BLaER1 (cell line): ENCODE measurements around the gene MAPT.
"Not testable (repeated sequence)": the region's sequence is repeated elsewhere in the genome, so short reads cannot be mapped to it uniquely, and the experiment has no call there.

ENCODE experiments used
- H3K27ac ChIP-seq: shearing (Covaris generic); formaldehyde crosslinking; 2 replicates; pipeline ENCODE4 v1.8.1; 2022
- H3K27me3 ChIP-seq: shearing (Covaris generic); formaldehyde crosslinking; 2 replicates; pipeline ENCODE4 v1.8.1; 2022
- H3K36me3 ChIP-seq: shearing (Covaris generic); formaldehyde crosslinking; 2 replicates; pipeline ENCODE4 v1.8.1; 2022
- H3K4me1 ChIP-seq: shearing (Covaris generic); formaldehyde crosslinking; 2 replicates; pipeline ENCODE4 v1.8.1; 2022
- H3K4me2 ChIP-seq: shearing (Covaris generic); formaldehyde crosslinking; 2 replicates; pipeline ENCODE4 v1.8.1; 2022
- H3K4me3 ChIP-seq: shearing (Covaris generic); formaldehyde crosslinking; 2 replicates; pipeline ENCODE4 v1.8.1; 2022
- H3K9ac ChIP-seq: shearing (Covaris generic); formaldehyde crosslinking; 2 replicates; pipeline ENCODE4 v1.8.1; 2022
- H3K9me3 ChIP-seq: shearing (Covaris generic); formaldehyde crosslinking; 2 replicates; pipeline ENCODE4 v1.8.1; 2022
- H4K20me1 ChIP-seq: shearing (Covaris generic); formaldehyde crosslinking; 2 replicates; pipeline ENCODE4 v1.8.1; 2022
- Cebpa-rat ChIP-seq: shearing (Covaris generic); IDR thresholded peaks from 2 replicates; pipeline ENCODE4 v1.8.1; 2022

Gene MAPT

DNA sequence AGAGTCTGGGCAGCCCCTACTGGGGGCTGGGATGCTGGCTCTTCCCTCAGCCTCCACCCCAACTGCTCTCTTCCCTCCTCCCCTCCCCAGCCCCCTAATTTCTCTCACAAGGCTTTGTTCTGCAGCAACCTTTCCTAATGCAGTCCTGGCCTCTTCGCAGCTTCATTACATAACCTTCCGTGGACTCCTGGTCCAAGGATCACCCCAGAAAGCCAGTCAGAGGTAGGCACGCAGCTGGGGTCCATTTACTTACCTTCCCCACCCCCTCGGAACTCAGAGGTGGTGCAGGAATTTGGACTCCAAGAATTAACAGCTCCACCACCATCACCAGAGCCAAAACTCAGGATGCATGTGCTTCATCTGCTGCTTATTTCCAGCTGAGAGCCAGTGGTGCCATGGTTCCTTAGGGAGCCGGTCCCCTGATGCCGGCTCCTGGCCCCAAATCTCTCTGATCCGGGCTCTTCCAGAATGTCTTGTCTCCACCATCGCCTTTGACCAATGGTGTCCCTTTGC lies 40.9 kb downstream of the MAPT start:
- Histone ChIP-seq H3K27me3 (no peaks in the 10 kb centered on the region), H3K36me3 (no peaks in the 10 kb centered on the region), H3K4me3 (no peak overlapping the region), H3K4me2 (no peak overlapping the region), H4K20me1 (no peaks in the 10 kb centered on the region), H3K9ac (no peak overlapping the region), H3K27ac (no peak overlapping the region), H3K4me1 (no peaks in the 10 kb centered on the region), H3K9me3 (no peaks in the 10 kb centered on the region)
- no peak for TF ChIP-seq Cebpa-rat

DNA sequence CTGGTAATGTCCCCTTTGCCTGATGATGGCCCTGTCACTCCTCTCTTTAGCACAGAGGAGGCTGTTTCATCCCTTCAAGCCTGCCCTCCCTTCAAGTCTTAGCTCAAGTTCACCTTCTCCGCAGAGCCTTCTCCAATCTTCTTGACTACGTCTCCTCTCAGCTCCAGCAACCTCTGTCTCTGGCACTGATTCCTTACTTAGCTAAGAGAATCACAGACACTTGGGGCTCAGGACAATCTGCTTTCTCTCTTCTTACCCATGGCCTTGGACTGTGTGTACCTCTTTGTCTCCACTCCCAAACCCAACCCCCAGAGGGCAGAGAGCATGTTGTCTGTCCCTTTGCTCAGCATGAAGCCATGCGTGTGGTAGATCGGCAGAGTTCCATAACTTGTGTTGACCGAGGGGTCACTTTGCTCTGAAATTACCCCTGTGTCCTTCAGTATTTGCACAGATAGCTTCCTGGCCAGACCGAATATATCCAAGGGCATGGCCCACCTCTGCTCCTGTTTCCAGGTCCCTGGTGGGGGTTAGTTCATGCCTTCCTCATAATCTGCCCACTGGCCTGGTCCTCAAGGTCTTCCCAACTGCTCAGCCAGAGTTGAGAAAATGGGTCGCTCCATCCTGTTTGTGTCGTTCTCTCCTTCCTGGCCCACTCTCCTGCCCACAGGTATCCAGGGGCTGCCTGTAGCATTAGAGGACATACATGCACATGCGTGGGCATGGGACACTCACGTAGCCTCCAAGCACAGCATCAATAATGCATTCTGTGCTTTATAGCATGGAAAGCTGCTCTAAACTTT lies 41.6 kb downstream of the MAPT start:
- H3K9me3 ChIP-seq, result no peaks in the 10 kb centered on the region
- no peaks in the 10 kb centered on the region for H3K4me1 ChIP-seq
- no peaks in the 10 kb centered on the region for H3K36me3 ChIP-seq
- no peaks in the 10 kb centered on the region for H3K27me3 ChIP-seq
- H3K27ac ChIP-seq, result no peak overlapping the region
- no peak overlapping the region for H3K9ac ChIP-seq
- H3K4me2 ChIP-seq, result no peak overlapping the region
- H4K20me1 ChIP-seq, result no peaks in the 10 kb centered on the region
- TF ChIP-seq Cebpa-rat, result no peak
- no peak overlapping the region for H3K4me3 ChIP-seq

DNA sequence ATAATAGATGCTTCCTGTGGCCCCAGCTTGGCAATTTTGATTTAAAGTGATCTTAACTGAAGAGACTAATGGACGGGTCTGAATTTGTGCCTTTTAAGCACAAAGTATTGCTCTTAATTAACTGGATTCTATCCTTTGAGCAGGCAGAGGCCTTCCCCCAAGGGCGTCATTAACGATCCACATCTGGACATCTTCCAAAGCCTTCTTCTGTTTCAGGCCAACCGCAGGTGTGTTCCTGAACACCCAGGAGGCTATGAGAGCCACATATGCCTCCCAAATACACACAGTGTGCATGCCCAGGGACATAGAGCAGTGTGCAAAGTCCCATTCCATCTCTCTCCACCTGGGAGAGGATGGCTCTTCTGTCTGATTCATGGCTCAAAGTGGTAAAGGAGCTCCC lies 42.3 kb downstream of the MAPT start:
- H3K9me3 ChIP-seq, result no peaks in the 10 kb centered on the region
- no peak overlapping the region for H3K4me3 ChIP-seq
- no peak overlapping the region for H3K27ac ChIP-seq

DNA sequence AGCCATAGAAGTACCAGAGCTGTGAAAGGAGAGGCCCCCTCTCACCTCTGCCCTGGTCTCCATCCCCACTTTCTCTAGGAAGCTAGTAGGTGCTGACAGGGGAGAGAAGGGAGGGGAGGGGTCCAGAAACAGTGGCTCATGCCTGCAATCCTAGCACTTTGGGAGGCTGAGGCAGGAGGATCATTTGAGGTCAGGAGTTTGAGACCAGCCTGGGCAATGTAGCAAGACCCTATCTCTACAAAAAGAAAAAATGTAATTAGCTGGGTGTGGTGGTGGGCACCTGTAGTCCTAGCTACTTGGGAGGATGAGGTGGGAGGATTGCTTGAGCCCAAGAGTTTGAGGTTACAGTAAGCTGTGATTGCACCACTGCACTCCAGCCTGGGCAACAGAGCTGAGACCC lies 42.8 kb downstream of the MAPT start:
- H3K27ac ChIP-seq, H3K9me3 ChIP-seq, H3K9ac ChIP-seq, H3K36me3 ChIP-seq, H4K20me1 ChIP-seq, H3K27me3 ChIP-seq, H3K4me3 ChIP-seq, H3K4me2 ChIP-seq, H3K4me1 ChIP-seq: not testable (repeated sequence)

More for the DNA sequence above, 42.3 kb downstream of the MAPT start:
- Histone ChIP-seq H3K36me3 (no peaks in the 10 kb centered on the region), H3K4me2 (no peak overlapping the region), H3K4me1 (no peaks in the 10 kb centered on the region), H3K27me3 (no peaks in the 10 kb centered on the region), H4K20me1 (no peaks in the 10 kb centered on the region), H3K9ac (no peak overlapping the region)
- no peak for TF ChIP-seq Cebpa-rat

DNA sequence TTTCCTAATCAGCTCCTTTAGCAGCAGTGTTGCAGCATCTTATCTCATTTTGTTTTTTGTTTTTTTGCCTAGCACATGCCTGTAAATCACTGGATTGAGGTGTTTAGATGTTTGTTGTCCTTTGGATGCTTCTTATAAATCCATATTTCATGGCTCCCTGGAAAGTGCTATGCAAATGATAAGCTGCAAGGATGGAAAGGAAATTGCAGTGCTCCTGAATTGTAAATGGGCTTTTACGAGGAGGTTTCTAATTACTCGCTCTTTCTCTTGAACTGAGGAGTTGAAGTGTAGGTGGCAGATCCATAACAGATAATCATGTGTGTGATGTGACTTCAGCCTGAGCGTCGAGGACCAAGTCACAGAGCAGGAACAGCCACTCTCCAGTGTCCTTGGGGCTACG lies 45.0 kb downstream of the MAPT start:
- Histone ChIP-seq H3K9ac (no peak overlapping the region), H3K4me2 (no peak overlapping the region), H3K36me3 (no peaks in the 10 kb centered on the region), H3K9me3 (no peaks in the 10 kb centered on the region), H3K4me3 (no peak overlapping the region), H4K20me1 (no peaks in the 10 kb centered on the region), H3K27ac (no peak overlapping the region), H3K27me3 (no peaks in the 10 kb centered on the region), H3K4me1 (peaks cover 7% of the 10 kb centered on the region; the same call in 1 of the 2 replicates)
- TF ChIP-seq Cebpa-rat, result no peak

DNA sequence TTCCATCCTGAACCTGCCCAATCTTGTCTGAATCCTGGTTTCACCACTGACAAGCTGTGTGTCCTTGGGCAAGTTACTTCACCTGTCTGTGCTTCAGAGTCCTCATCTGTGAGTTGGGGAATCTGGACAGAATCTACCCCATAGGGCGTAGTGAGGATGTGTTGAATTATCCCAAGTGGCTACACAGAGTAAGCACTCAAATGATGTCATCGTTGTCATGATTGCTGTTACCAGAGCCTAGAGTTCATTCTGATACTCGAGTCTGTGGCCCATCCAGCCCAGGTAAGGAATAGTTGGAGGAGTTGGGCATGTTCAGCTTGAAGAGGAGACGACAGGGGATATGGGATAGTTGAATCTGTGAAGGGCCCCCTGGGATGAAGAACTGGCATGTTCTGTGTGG lies 45.9 kb downstream of the MAPT start:
- no peak overlapping the region for H3K4me3 ChIP-seq

DNA sequence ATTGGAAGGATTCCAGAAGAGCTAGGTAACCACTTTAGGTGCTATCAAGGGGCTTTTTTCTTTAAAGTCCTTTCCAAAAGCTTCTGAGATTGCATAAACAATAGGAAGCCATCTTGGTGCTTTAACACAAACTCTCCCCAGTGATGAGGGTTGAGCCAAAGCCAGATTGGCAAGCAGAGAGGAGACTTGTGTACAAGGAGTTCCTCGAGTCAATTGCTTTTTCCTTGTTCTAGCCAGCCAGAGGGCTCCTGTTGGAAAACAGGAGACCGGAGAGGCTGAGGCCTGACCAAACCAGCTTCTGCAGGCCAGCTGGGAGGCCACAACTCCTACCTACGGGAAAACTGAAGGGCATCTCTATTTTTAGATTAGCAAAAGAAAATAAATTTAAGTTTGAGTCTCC lies 46.5 kb downstream of the MAPT start:
- no peak overlapping the region for H3K4me3 ChIP-seq
- no peak overlapping the region for H3K4me2 ChIP-seq
- H3K9ac ChIP-seq, result no peak overlapping the region
- H3K4me1 ChIP-seq, result peaks cover 7% of the 10 kb centered on the region; the same call in 1 of the 2 replicates
- no peaks in the 10 kb centered on the region for H4K20me1 ChIP-seq
- no peak for TF ChIP-seq Cebpa-rat
- no peaks in the 10 kb centered on the region for H3K36me3 ChIP-seq
- no peaks in the 10 kb centered on the region for H3K27me3 ChIP-seq
- no peaks in the 10 kb centered on the region for H3K9me3 ChIP-seq
- H3K27ac ChIP-seq, result no peak overlapping the region

More for the DNA sequence above, 45.9 kb downstream of the MAPT start:
- H3K4me2 ChIP-seq, result no peak overlapping the region
- H3K36me3 ChIP-seq, result no peaks in the 10 kb centered on the region
- no peaks in the 10 kb centered on the region for H4K20me1 ChIP-seq
- H3K4me1 ChIP-seq, result peaks cover 7% of the 10 kb centered on the region; the same call in 1 of the 2 replicates
- no peaks in the 10 kb centered on the region for H3K27me3 ChIP-seq
- H3K9me3 ChIP-seq, result no peaks in the 10 kb centered on the region
- H3K9ac ChIP-seq, result no peak overlapping the region
- no peak for TF ChIP-seq Cebpa-rat
- no peak overlapping the region for H3K27ac ChIP-seq

DNA sequence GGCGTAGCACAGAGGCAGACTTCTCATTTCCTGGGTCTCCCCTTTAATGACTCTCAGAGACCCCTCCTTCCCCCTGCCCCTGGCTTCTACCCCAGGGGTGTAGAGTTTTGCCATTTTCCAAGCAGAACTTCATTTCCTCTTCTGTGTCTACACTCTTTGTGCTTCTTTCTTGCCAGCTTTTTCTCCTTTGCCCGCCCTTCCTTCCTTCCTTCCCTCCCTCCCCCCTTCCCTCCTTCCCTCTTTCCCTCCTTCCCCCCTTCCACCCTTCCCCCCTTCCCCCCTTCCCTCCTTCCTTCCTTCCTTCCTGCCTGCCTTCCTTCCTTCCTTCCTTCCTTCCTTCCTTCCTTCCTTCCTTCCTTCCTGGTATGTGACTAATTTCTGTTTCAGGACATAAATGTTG lies 47.0 kb downstream of the MAPT start:
- no peak for TF ChIP-seq Cebpa-rat
- no peaks in the 10 kb centered on the region for H3K9me3 ChIP-seq
- H3K4me1 ChIP-seq, result peaks cover 7% of the 10 kb centered on the region; the same call in 1 of the 2 replicates
- no peak overlapping the region for H3K27ac ChIP-seq
- H3K4me2 ChIP-seq, result no peak overlapping the region
- no peak overlapping the region for H3K4me3 ChIP-seq
- H3K27me3 ChIP-seq, result no peaks in the 10 kb centered on the region
- H4K20me1 ChIP-seq, result no peaks in the 10 kb centered on the region
- H3K36me3 ChIP-seq, result no peaks in the 10 kb centered on the region
- no peak overlapping the region for H3K9ac ChIP-seq

DNA sequence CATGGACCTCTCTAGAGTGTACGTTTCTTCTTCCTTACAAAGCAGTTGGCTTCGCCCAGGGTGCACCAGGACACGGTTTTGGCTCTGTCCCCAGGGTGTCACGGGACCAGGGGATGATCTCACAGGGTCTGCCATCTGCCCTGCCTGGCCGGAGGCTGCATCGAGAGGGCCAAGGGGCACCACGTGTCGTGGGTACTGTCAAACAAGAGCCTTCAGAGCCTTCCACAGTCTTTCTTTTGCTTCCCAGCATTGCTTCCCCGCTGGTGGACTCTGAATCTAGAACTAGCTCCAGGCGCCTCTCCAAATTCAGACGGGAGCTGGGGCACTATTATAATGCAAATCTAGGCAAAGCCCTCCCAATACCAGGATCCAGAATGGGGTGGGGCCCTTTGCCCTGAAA lies 47.9 kb downstream of the MAPT start:
- H3K9me3 ChIP-seq, result no peaks in the 10 kb centered on the region
- H3K4me3 ChIP-seq, result no peak overlapping the region
- H3K4me2 ChIP-seq, result no peak overlapping the region
- peaks cover 7% of the 10 kb centered on the region; the same call in 1 of the 2 replicates for H3K4me1 ChIP-seq
- no peak overlapping the region for H3K9ac ChIP-seq
- no peak for TF ChIP-seq Cebpa-rat
- H3K27me3 ChIP-seq, result no peaks in the 10 kb centered on the region
- H4K20me1 ChIP-seq, result no peaks in the 10 kb centered on the region
- H3K27ac ChIP-seq, result no peak overlapping the region
- H3K36me3 ChIP-seq, result no peaks in the 10 kb centered on the region

DNA sequence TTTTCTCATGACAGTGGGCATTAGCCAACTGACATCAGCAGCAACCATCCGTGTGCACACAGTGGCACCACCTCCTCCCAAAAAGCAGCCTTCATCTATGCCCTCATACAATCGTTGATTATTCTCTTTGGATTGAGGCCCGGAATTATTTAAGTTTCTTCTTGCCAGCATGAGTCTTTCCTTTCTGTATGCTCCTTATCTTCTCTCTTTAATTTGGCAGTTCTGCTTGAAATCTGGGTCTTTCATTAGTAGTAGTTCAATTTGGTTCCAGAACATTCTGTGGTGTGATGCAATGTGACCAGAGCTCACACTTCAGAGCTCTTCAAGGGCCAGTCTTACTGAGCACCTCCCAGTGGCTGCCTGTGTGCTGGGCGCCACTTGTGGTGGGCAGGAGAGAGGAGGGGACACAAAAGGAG lies 52.5 kb downstream of the MAPT start:
- no peaks in the 10 kb centered on the region for H3K9me3 ChIP-seq
- H3K4me1 ChIP-seq, result peaks cover 7% of the 10 kb centered on the region; the same call in 1 of the 2 replicates
- no peaks in the 10 kb centered on the region for H3K36me3 ChIP-seq
- no peak for TF ChIP-seq Cebpa-rat
- no peak overlapping the region for H3K4me2 ChIP-seq
- no peak overlapping the region for H3K27ac ChIP-seq
- no peak overlapping the region for H3K4me3 ChIP-seq
- peaks cover 22% of the 10 kb centered on the region for H3K27me3 ChIP-seq
- H3K9ac ChIP-seq, result no peak overlapping the region
- no peaks in the 10 kb centered on the region for H4K20me1 ChIP-seq
